ENCODE data around the gene GRID2. TPM values are rescaled to one million over a fixed set of nuclear protein-coding genes. Genes with fewer than 3 reads are reported as not detected.

The GRID2 gene
- total RNA-seq, 1 donor, result 0.63 TPM

- no peak for TF ChIP-seq CTCF (IDR thresholded peaks at IDR 0.05; ENCODE audit: insufficient read depth, low read length)
- H3K4me3 ChIP-seq (ENCODE audit: low read depth, low read length), result no peak overlapping the region
- no peak for DNase-seq (ENCODE audit: low read depth)
Observed at GRCh38 chr4:92535599-92535998, 231.8 kb downstream of the GRID2 start.

- H3K4me3 ChIP-seq (ENCODE audit: low read depth, low read length), result no peak overlapping the region
- DNase-seq (ENCODE audit: low read depth), result no peak
- TF ChIP-seq CTCF (IDR thresholded peaks at IDR 0.05; ENCODE audit: insufficient read depth, low read length), result no peak
Observed at GRCh38 chr4:92551616-92552015, 247.8 kb downstream of the GRID2 start.

GRCh38 chr4:92566269-92566668 is 262.5 kb downstream of the GRID2 start:
- no peak for TF ChIP-seq CTCF (IDR thresholded peaks at IDR 0.05; ENCODE audit: insufficient read depth, low read length)
- H3K4me3 ChIP-seq (ENCODE audit: low read depth, low read length), result no peak overlapping the region
- DNase-seq (ENCODE audit: low read depth), result no peak

GRCh38 chr4:92580816-92581215 is 277.1 kb downstream of the GRID2 start:
- TF ChIP-seq CTCF (IDR thresholded peaks at IDR 0.05; ENCODE audit: insufficient read depth, low read length), result no peak
- no peak for DNase-seq (ENCODE audit: low read depth)
- H3K4me3 ChIP-seq (ENCODE audit: low read depth, low read length), result no peak overlapping the region

GRCh38 chr4:92599044-92599443 is 295.3 kb downstream of the GRID2 start:
- DNase-seq (ENCODE audit: low read depth), result no peak
- no peak overlapping the region for H3K4me3 ChIP-seq (ENCODE audit: low read depth, low read length)
- no peak for TF ChIP-seq CTCF (IDR thresholded peaks at IDR 0.05; ENCODE audit: insufficient read depth, low read length)

GRCh38 chr4:92600638-92601037 is 296.9 kb downstream of the GRID2 start:
- no peak for TF ChIP-seq CTCF (IDR thresholded peaks at IDR 0.05; ENCODE audit: insufficient read depth, low read length)
- DNase-seq (ENCODE audit: low read depth), result no peak
- H3K4me3 ChIP-seq (ENCODE audit: low read depth, low read length), result no peak overlapping the region

- H3K4me3 ChIP-seq (ENCODE audit: low read depth, low read length), result no peak overlapping the region
- no peak for TF ChIP-seq CTCF (IDR thresholded peaks at IDR 0.05; ENCODE audit: insufficient read depth, low read length)
- DNase-seq (ENCODE audit: low read depth), result no peak
Observed at GRCh38 chr4:92606227-92606626, 302.5 kb downstream of the GRID2 start.

All from fibroblast of the aortic adventitia (primary cell).